HG02642 (cell line): ENCODE data around the gene AOC2.

ENCODE experiments used
- ATAC-seq: cut with Tn5 transposase; IDR thresholded peaks from one replicate; pipeline ENCODE4 v1.9.1; 2021; ENCODE audit warnings: mild to moderate bottlenecking; ENCODE audit not compliant: unreplicated experiment, poor library complexity

The AOC2 gene

GRCh38 chr17:42844271-42844670 lies at the start of gene AOC2:
TSS of gene AOC2 (plus strand) at chr17:42844580. CDS start at chr17:42844627, 47 bp downstream.
- ATAC-seq, result no peak

- ATAC-seq, result no peak
These were observed 49.3 kb upstream of the AOC2 start for GRCh38 chr17:42795061-42795460.

GRCh38 chr17:42795465-42795864 lies 48.9 kb upstream of the AOC2 start:
- no peak for ATAC-seq

GRCh38 chr17:42796066-42796758 lies 48.2 kb upstream of the AOC2 start:
- ATAC-seq, result no peak

GRCh38 chr17:42797067-42798007 lies 47.0 kb upstream of the AOC2 start:
- no peak for ATAC-seq

- no peak for ATAC-seq
These were observed 46.4 kb upstream of the AOC2 start for GRCh38 chr17:42798011-42798382.

- peak; percentile 87 for ATAC-seq
These were observed 45.7 kb upstream of the AOC2 start, which contains the start of the genes CNTD1 and COA3 for GRCh38 chr17:42798383-42799380. TSS of gene CNTD1 (plus strand) at chr17:42798861. CDS start at chr17:42799068, 207 bp downstream. TSS of gene COA3 (minus strand) at chr17:42798704. CDS start at chr17:42798681, 23 bp downstream.

- no peak for ATAC-seq
These were observed 41.1 kb upstream of the AOC2 start for GRCh38 chr17:42803074-42803883.

GRCh38 chr17:42804918-42805367 lies 39.4 kb upstream of the AOC2 start:
- ATAC-seq, result no peak

- no peak for ATAC-seq
These were observed 38.1 kb upstream of the AOC2 start for GRCh38 chr17:42806249-42806648.

- no peak for ATAC-seq
These were observed 35.1 kb upstream of the AOC2 start for GRCh38 chr17:42809250-42809649.

GRCh38 chr17:42814633-42815399 lies 29.6 kb upstream of the AOC2 start:
- no peak for ATAC-seq

GRCh38 chr17:42817866-42818265 lies 26.5 kb upstream of the AOC2 start:
- ATAC-seq, result no peak

GRCh38 chr17:42818379-42818778 lies 26.0 kb upstream of the AOC2 start:
- ATAC-seq, result no peak

- no peak for ATAC-seq
These were observed 24.3 kb upstream of the AOC2 start for GRCh38 chr17:42819939-42820535.

- ATAC-seq, result no peak
These were observed 23.2 kb upstream of the AOC2 start for GRCh38 chr17:42821176-42821575.

GRCh38 chr17:42827472-42827871 lies 16.9 kb upstream of the AOC2 start:
- no peak for ATAC-seq

- no peak for ATAC-seq
These were observed 13.4 kb upstream of the AOC2 start for GRCh38 chr17:42830971-42831370.
